ENCODE data around the gene PCNX2. TPM values are rescaled to one million over a fixed set of nuclear protein-coding genes. Genes with fewer than 3 reads are reported as not detected.

The PCNX2 gene
- total and polyA plus RNA-seq, 10 of the 15 experiments (the other 5 are each of a cell fraction or from before 2014, with no cell fraction given) = 2.1 to 16.4 (median 8.1) TPM

- TF ChIP-seq IRF4 (IDR thresholded peaks at IDR 0.05; ENCODE audit: low read depth, low read length) (no peak), SUPT20H (IDR thresholded peaks at IDR 0.05; ENCODE audit: borderline replicate concordance, control insufficient read depth, low read depth, low read length) (no peak), EZH2 (IDR thresholded peaks at IDR 0.05; ENCODE audit: borderline replicate concordance, control insufficient read depth, low read depth, low read length) (no peak), RBBP5 (conservative IDR thresholded peaks at IDR 0.05) (no peak), CHD4 (IDR thresholded peaks at IDR 0.05) (no peak), TCF3 (IDR thresholded peaks at IDR 0.05; ENCODE audit: borderline replicate concordance, insufficient read depth, low read depth, low read length) (no peak)
- TF ChIP-seq, protein P1, sequence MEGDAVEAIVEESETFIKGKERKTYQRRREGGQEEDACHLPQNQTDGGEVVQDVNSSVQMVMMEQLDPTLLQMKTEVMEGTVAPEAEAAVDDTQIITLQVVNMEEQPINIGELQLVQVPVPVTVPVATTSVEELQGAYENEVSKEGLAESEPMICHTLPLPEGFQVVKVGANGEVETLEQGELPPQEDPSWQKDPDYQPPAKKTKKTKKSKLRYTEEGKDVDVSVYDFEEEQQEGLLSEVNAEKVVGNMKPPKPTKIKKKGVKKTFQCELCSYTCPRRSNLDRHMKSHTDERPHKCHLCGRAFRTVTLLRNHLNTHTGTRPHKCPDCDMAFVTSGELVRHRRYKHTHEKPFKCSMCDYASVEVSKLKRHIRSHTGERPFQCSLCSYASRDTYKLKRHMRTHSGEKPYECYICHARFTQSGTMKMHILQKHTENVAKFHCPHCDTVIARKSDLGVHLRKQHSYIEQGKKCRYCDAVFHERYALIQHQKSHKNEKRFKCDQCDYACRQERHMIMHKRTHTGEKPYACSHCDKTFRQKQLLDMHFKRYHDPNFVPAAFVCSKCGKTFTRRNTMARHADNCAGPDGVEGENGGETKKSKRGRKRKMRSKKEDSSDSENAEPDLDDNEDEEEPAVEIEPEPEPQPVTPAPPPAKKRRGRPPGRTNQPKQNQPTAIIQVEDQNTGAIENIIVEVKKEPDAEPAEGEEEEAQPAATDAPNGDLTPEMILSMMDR (IDR thresholded peaks at IDR 0.05 in 2 of 3, conservative IDR thresholded peaks at IDR 0.05 in 1 of 3; ENCODE audit: control insufficient read depth in 2 of 3, extremely low read depth in 1 of 3, insufficient read depth in 1 of 3, low read depth in 3 of 3, low read length in 3 of 3) = no peak
- ChIA-PET SMC1A (ENCODE audit: uncharacterized antibody, unreplicated experiment) (no interaction called here), POLR2A (no interaction called here), RAD21 (ENCODE audit: unreplicated experiment) (no interaction called here), CTCF (interaction anchor here (0.6 kb wide), 1 partner anchor 1315 kb away, joined by 3 read pairs; no protein-coding TSS in a partner anchor)
- Histone ChIP-seq H3K36me3 (ENCODE audit: control insufficient read depth in 2 of 2, insufficient read depth in 2 of 2, low read length in 1 of 2) (peaks cover 0 to 3% of the 10 kb centered on the region in 2 experiments; a peak in 2 of 4 replicates), H3K4me1 (ENCODE audit: control insufficient read depth, insufficient read depth, low read length) (no peaks in the 10 kb centered on the region), H3K4me3 (no peak overlapping the region), H3K4me2 (ENCODE audit: control insufficient read depth, insufficient read depth) (no peak overlapping the region), H3K9ac (ENCODE audit: control insufficient read depth, insufficient read depth, low read length) (no peak overlapping the region), H3K27ac (ENCODE audit: control insufficient read depth, insufficient read depth) (no peak overlapping the region), H3K79me2 (ENCODE audit: control insufficient read depth, insufficient read depth, low read length) (no peaks in the 10 kb centered on the region), H2AFZ (ENCODE audit: control insufficient read depth, low read depth, low read length) (no peak overlapping the region), H3K9me3 (replicated peaks; ENCODE audit: control insufficient read depth, insufficient read depth, low read length) (no peaks in the 10 kb centered on the region), H3K27me3 (replicated peaks in 1 of 2; ENCODE audit: control insufficient read depth in 2 of 2, insufficient read depth in 2 of 2, low read length in 1 of 2) (no peaks in the 10 kb centered on the region), H4K20me1 (ENCODE audit: control insufficient read depth, insufficient read depth) (no peaks in the 10 kb centered on the region)
- intact Hi-C loops (cut with micrococcal nuclease; ENCODE audit: unreplicated experiment) (no loop called here), in situ Hi-C loops (cut with MboI) (no loop called here)
- DNase-seq (ENCODE audit: low read depth, low spot score) (no peak), ATAC-seq (no peak), FAIRE-seq (no peak)
- BruUV-seq (replicated peaks) = no TSS peak
- 91% methylated on average over 5 of the region's 5 CpGs for WGBS (ENCODE audit: insufficient coverage, insufficient replicate concordance, low lambda C conversion rate, missing lambda C conversion rate)
Observed at GRCh38 chr1:233246965-233247364, 48.6 kb downstream of the PCNX2 start.

All from GM12878 (cell line).